Neural progenitor cell (in vitro differentiated cells): ENCODE measurements around the gene STK32A. TPM values are rescaled to one million over a fixed set of nuclear protein-coding genes. Genes with fewer than 3 reads are reported as not detected.

Experiments
- DNase-seq: peaks from one replicate; pipeline ENCODE4 v3.0.0-alpha.2; 2016; ENCODE audit warnings: low spot score
- H2AFZ ChIP-seq: fragments of 200-600 bp; sonication (generic); replicated peaks from 2 replicates; pipeline ENCODE4 v1.6.1; 2016; ENCODE audit warnings: antibody characterized with exemption
- H3F3A ChIP-seq: fragments of 200-600 bp; sonication (generic); 2 replicates; pipeline ENCODE4 v1.6.1; 2016; ENCODE audit warnings: antibody characterized with exemption, low read depth
- H3K27ac ChIP-seq: fragments of 200-600 bp; sonication (generic); 2 replicates; pipeline ENCODE4 v1.5.1; 2016; ENCODE audit warnings: mild to moderate bottlenecking
- H3K27me3 ChIP-seq: fragments of 200-600 bp; sonication (generic); 2 replicates; pipeline ENCODE4 v1.6.1; 2016; ENCODE audit warnings: mild to moderate bottlenecking, moderate library complexity
- H3K36me3 ChIP-seq: fragments of 200-600 bp; sonication (generic); 2 replicates; pipeline ENCODE4 v1.5.1; 2016
- H3K4me1 ChIP-seq: fragments of 200-600 bp; sonication (generic); 2 replicates; pipeline ENCODE4 v1.6.1; 2016; ENCODE audit warnings: mixed run types
- H3K4me2 ChIP-seq: fragments of 200-600 bp; sonication (generic); 2 replicates; pipeline ENCODE4 v1.6.1; 2016
- H3K4me3 ChIP-seq: fragments of 200-600 bp; sonication (generic); 2 replicates; pipeline ENCODE4 v1.5.1; 2016
- H3K79me2 ChIP-seq: fragments of 200-600 bp; sonication (generic); 2 replicates; pipeline ENCODE4 v1.6.1; 2016; ENCODE audit warnings: low read depth
- H3K9ac ChIP-seq: fragments of 200-600 bp; sonication (generic); 2 replicates; pipeline ENCODE4 v1.6.1; 2016
- H3K9me3 ChIP-seq: fragments of 200-600 bp; sonication (generic); 2 replicates; pipeline ENCODE4 v1.5.1; 2016; ENCODE audit warnings: low read depth
- H4K20me1 ChIP-seq: fragments of 200-600 bp; sonication (generic); 2 replicates; pipeline ENCODE4 v1.6.1; 2016; ENCODE audit warnings: low read depth
- H3K27ac Mint-ChIP-seq: 3 replicates; pipeline ENCODE4 v1.8.0; 2021; ENCODE audit warnings: mixed read lengths
- H3K27me3 Mint-ChIP-seq: 2 replicates; pipeline ENCODE4 v1.8.0; 2022; ENCODE audit warnings: low read depth, mild to moderate bottlenecking, inconsistent platforms, moderate library complexity, mixed read lengths; ENCODE audit not compliant: insufficient read depth
- H3K36me3 Mint-ChIP-seq: 3 replicates; pipeline ENCODE4 v1.8.0; 2021; ENCODE audit warnings: mixed read lengths
- H3K4me1 Mint-ChIP-seq: 3 replicates; pipeline ENCODE4 v1.8.0; 2021; ENCODE audit warnings: mixed read lengths
- H3K4me3 Mint-ChIP-seq: 3 replicates; pipeline ENCODE4 v1.8.0; 2021; ENCODE audit warnings: mild to moderate bottlenecking, moderate library complexity, mixed read lengths
- H3K9me3 Mint-ChIP-seq: 3 replicates; pipeline ENCODE4 v1.8.0; 2020; ENCODE audit warnings: mixed read lengths
- EZH2 ChIP-seq: fragments of 200-600 bp; sonication (generic); IDR thresholded peaks from 2 replicates; pipeline ENCODE4 v1.6.1; 2017; ENCODE audit warnings: antibody characterized with exemption, mild to moderate bottlenecking, moderate library complexity
- EZH2phosphoT487 ChIP-seq: fragments of 200-600 bp; sonication (generic); IDR thresholded peaks from 2 replicates; pipeline ENCODE4 v1.6.1; 2017; ENCODE audit warnings: antibody characterized with exemption
- total RNA-seq: library from RNA; depleted of rRNA; stranded (reverse); fragments of >200 nt; gene quantifications from 2 replicates; pipeline ENCODE4 v1.2.3, GENCODE V29; 2015; ENCODE audit warnings: low replicate concordance
- TF ChIP-seq, protein P1 (sequence below): fragments of 200-600 bp; sonication (generic); IDR thresholded peaks from 2 replicates; pipeline ENCODE4 v1.5.1; 2017; ENCODE audit warnings: antibody characterized with exemption, mild to moderate bottlenecking

STK32A gene
- total RNA-seq, 1 donor from 2014 or later = 16.7 TPM

DNA sequence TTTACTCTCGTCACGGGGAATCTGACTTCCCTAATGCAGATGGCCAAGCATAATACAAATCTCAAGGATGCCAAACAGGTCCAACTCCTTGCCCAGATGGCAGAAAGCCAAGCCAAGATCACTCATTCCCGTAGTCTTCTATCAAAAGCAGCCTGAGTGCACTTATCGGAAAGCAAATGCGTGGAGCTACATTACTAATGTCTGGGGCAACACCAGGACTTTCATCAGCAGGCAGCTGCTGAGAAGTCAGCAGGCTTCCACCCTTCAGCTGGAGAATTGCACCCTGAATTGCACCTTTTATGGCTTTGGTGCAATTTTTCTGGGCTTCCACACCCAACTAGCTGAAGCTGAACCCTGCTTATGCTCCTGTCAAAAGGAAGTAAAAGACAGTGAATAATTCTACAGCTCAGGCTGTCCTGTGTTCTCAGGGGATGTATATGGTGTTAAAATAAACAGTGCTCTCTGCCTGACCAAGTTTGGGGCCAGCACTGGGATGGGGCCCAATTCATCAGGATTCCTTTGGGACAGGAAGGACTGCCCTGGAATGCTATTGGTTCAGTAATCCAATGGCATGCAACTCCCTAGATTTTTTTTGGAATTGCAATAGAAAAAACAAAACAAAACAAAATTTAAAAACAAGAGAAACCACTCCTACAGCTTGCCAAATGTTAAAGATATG is 182.4 kb downstream of the STK32A start:
- Histone ChIP-seq H3K27ac (peak overlapping the region; percentile 43), H3K4me2 (no peak overlapping the region), H2AFZ (no peak overlapping the region), H3K79me2 (peaks cover 100% of the 10 kb centered on the region), H3K27me3 (no peaks in the 10 kb centered on the region), H4K20me1 (peaks cover 99% of the 10 kb centered on the region), H3K9me3 (no peaks in the 10 kb centered on the region), H3K4me3 (no peak overlapping the region), H3K36me3 (peaks cover 31% of the 10 kb centered on the region), H3K4me1 (peaks cover 4% of the 10 kb centered on the region), H3F3A (peaks cover 39% of the 10 kb centered on the region), H3K9ac (no peak overlapping the region)
- Mint-ChIP-seq H3K27ac (no peak overlapping the region), H3K9me3 (peaks cover 3% of the 10 kb centered on the region), H3K27me3 (no peaks in the 10 kb centered on the region), H3K36me3 (peaks cover 65% of the 10 kb centered on the region), H3K4me3 (no peak overlapping the region), H3K4me1 (peaks cover 11% of the 10 kb centered on the region)
- no peak for DNase-seq
- TF ChIP-seq, protein P1, sequence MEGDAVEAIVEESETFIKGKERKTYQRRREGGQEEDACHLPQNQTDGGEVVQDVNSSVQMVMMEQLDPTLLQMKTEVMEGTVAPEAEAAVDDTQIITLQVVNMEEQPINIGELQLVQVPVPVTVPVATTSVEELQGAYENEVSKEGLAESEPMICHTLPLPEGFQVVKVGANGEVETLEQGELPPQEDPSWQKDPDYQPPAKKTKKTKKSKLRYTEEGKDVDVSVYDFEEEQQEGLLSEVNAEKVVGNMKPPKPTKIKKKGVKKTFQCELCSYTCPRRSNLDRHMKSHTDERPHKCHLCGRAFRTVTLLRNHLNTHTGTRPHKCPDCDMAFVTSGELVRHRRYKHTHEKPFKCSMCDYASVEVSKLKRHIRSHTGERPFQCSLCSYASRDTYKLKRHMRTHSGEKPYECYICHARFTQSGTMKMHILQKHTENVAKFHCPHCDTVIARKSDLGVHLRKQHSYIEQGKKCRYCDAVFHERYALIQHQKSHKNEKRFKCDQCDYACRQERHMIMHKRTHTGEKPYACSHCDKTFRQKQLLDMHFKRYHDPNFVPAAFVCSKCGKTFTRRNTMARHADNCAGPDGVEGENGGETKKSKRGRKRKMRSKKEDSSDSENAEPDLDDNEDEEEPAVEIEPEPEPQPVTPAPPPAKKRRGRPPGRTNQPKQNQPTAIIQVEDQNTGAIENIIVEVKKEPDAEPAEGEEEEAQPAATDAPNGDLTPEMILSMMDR = no peak
- no peak for TF ChIP-seq EZH2
- no peak for TF ChIP-seq EZH2phosphoT487

DNA sequence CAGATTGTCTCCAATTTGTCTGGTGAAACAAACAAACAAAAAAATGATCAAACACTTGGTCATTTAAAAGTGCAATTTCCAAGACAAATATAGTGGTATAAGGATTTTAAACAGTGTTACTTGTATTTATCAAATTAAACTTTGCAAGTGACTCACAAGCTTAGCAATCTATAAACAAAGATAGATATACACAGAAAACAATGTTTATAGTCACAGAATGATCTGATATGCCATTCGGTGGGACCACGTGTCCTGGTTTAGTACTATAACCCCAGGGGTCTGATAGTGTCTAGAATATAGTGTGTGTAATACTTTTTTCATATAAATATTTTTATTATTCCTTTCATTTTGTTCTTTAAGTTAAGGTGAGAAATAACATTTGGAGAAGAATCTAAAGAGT is 183.8 kb downstream of the STK32A start:
- H3K27me3 Mint-ChIP-seq = peaks cover 2% of the 10 kb centered on the region
- H3K9me3 Mint-ChIP-seq = peaks cover 6% of the 10 kb centered on the region
- Histone ChIP-seq H3K27ac (no peak overlapping the region), H3K4me1 (peaks cover 4% of the 10 kb centered on the region), H2AFZ (no peak overlapping the region), H3F3A (peaks cover 37% of the 10 kb centered on the region), H4K20me1 (peaks cover 98% of the 10 kb centered on the region), H3K79me2 (peaks cover 100% of the 10 kb centered on the region), H3K4me3 (no peak overlapping the region), H3K27me3 (no peaks in the 10 kb centered on the region), H3K36me3 (peaks cover 35% of the 10 kb centered on the region), H3K9me3 (no peaks in the 10 kb centered on the region), H3K9ac (no peak overlapping the region), H3K4me2 (no peak overlapping the region)
- TF ChIP-seq, protein P1 = no peak
- TF ChIP-seq EZH2phosphoT487 (no peak), EZH2 (no peak)
- H3K4me1 Mint-ChIP-seq = peaks cover 11% of the 10 kb centered on the region
- DNase-seq = no peak
- H3K36me3 Mint-ChIP-seq = peaks cover 65% of the 10 kb centered on the region
- H3K4me3 Mint-ChIP-seq = no peak overlapping the region
- no peak overlapping the region for H3K27ac Mint-ChIP-seq

DNA sequence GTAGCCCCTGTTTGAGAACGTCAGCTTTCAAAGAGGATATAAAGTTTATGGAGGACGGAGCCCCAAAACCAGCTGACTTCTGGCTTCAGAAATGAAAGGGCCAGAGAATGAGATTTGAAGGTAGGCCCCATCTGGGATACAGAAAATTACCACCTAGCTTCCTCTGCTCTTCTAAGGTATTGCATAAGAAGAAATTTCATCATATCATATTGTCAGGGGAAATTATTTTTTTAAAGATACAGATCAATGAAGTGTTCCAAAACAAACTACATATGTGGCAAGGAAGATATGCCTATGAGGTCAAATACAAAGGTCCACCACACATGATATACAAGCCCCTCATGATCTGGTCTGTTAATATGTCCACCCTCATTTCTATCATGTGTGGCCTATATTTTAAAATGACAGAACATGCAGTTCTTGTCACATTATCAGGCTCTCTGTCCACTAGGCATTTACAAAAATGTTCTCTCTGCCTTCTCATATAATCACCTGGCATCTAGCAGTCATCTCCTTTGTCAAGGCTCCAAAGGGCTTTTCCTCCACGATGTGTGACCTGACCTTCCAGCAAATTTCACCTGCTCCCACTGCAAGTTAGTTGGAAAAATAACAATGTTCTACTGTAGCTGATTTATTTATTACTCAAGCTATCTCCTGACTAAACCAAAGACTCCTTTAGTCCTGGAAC is 192.0 kb downstream of the STK32A start:
- peaks cover 6% of the 10 kb centered on the region for H3K9me3 Mint-ChIP-seq
- peaks cover 4% of the 10 kb centered on the region for H3K27me3 Mint-ChIP-seq
- H2AFZ ChIP-seq = no peak overlapping the region
- H3K36me3 ChIP-seq = peaks cover 26% of the 10 kb centered on the region
- H3K79me2 ChIP-seq = peaks cover 100% of the 10 kb centered on the region
- H3K4me1 Mint-ChIP-seq = peaks cover 13% of the 10 kb centered on the region
- H3F3A ChIP-seq = peaks cover 36% of the 10 kb centered on the region
- H3K36me3 Mint-ChIP-seq = peaks cover 58% of the 10 kb centered on the region
- peak overlapping the region; percentile 10 for H3K27ac ChIP-seq
- peaks cover 98% of the 10 kb centered on the region for H4K20me1 ChIP-seq
- H3K4me2 ChIP-seq = no peak overlapping the region
- no peak overlapping the region for H3K27ac Mint-ChIP-seq
- no peak for TF ChIP-seq EZH2
- TF ChIP-seq, protein P1 = no peak
- TF ChIP-seq EZH2phosphoT487 = no peak
- peaks cover 3% of the 10 kb centered on the region for H3K4me1 ChIP-seq
- H3K9ac ChIP-seq = no peak overlapping the region
- H3K9me3 ChIP-seq = no peaks in the 10 kb centered on the region
- no peak overlapping the region for H3K4me3 ChIP-seq
- no peaks in the 10 kb centered on the region for H3K27me3 ChIP-seq
- no peak for DNase-seq
- no peak overlapping the region for H3K4me3 Mint-ChIP-seq
